Measurements from ENCODE around the gene SNAPIN.

DNA sequence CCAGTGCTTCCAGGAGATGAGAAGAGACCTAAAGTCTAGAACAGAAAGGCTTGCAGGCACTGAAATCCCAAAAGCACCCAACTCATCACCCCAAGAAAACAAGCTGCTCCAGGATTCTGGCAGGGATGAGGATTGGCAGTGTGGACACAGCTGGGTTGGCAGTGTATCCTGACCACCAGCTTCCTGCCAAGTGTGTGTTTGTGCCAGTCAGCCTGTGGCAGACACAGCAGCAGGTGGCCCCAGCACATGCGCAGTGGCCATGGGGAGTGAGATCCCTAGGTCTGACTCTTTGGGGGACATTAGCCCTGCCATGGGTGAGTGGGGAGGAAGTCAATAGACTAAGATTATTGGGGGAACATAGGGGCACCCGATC, 8.7 kb upstream of the SNAPIN start:
- TF ChIP-seq, protein P1, sequence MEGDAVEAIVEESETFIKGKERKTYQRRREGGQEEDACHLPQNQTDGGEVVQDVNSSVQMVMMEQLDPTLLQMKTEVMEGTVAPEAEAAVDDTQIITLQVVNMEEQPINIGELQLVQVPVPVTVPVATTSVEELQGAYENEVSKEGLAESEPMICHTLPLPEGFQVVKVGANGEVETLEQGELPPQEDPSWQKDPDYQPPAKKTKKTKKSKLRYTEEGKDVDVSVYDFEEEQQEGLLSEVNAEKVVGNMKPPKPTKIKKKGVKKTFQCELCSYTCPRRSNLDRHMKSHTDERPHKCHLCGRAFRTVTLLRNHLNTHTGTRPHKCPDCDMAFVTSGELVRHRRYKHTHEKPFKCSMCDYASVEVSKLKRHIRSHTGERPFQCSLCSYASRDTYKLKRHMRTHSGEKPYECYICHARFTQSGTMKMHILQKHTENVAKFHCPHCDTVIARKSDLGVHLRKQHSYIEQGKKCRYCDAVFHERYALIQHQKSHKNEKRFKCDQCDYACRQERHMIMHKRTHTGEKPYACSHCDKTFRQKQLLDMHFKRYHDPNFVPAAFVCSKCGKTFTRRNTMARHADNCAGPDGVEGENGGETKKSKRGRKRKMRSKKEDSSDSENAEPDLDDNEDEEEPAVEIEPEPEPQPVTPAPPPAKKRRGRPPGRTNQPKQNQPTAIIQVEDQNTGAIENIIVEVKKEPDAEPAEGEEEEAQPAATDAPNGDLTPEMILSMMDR (IDR thresholded peaks at IDR 0.05 in 4 of 5, conservative IDR thresholded peaks at IDR 0.05 in 1 of 5): no peak
- TF ChIP-seq POLR2A (IDR thresholded peaks at IDR 0.05): no peak

Data from gastrocnemius medialis (tissue), 4 donors.